Gastrocnemius medialis (tissue), 4 donors: Measurements from ENCODE around the gene GGT1. TPM values are rescaled to one million over a fixed set of nuclear protein-coding genes. Genes with fewer than 3 reads are reported as not detected.
"Not testable (repeated sequence)": the region's sequence is repeated elsewhere in the genome, so short reads cannot be mapped to it uniquely, and the experiment has no call there.

ENCODE experiments used
- ATAC-seq, 2 donors: fragments of 150-250 bp; one replicate each; pipeline ENCODE4 v1.9.1; 2016
- DNase-seq, 2 donors: peaks; one replicate each; pipeline ENCODE4 v3.0.0-alpha.2; 2019
- H3K27ac ChIP-seq, 4 donors: fragments of 200-600 bp; sonication (generic); 1 replicate in 1 of 4; 2 replicates in 3 of 4; pipeline ENCODE4 v1.5.1; 2016 to 2018; ENCODE audit warnings: mild to moderate bottlenecking in 2 of 4, moderate library complexity in 1 of 4
- H3K27me3 ChIP-seq, 3 donors: fragments of 200-600 bp; sonication (generic) in 2 of 3; 1 replicate in 1 of 3; 2 replicates in 2 of 3; pipeline versions ENCODE4 v1.5.1 to v1.6.0; 2016 to 2019; ENCODE audit warnings: mild to moderate bottlenecking in 1 of 3, moderate library complexity in 1 of 3
- H3K36me3 ChIP-seq, 2 donors: fragments of 200-600 bp; sonication (generic) in 1 of 2; one replicate each; pipeline ENCODE4 v1.5.1; 2017 to 2018
- H3K4me1 ChIP-seq, 2 donors: fragments of 200-600 bp; sonication (generic) in 1 of 2; one replicate each; pipeline ENCODE4 v1.5.1; 2016 to 2017; ENCODE audit warnings: mild to moderate bottlenecking in 2 of 2
- H3K4me3 ChIP-seq, 4 donors: fragments of 200-600 bp; sonication (generic) in 3 of 4; 1 replicate in 1 of 4; 2 replicates in 3 of 4; pipeline ENCODE4 v1.5.1; 2016 to 2019; ENCODE audit warnings: mild to moderate bottlenecking in 2 of 4
- H3K9me3 ChIP-seq, 3 donors: fragments of 200-600 bp; sonication (generic) in 2 of 3; 1 replicate in 1 of 3; 2 replicates in 2 of 3; pipeline ENCODE4 v1.5.1; 2016 to 2019
- POLR2A ChIP-seq, 2 donors: fragments of 450-650 bp; IDR thresholded peaks; one replicate each; pipeline ENCODE4 v1.6.1; 2017; ENCODE audit warnings: antibody characterized with exemption in 2 of 2, mild to moderate bottlenecking in 2 of 2, moderate library complexity in 2 of 2
- in situ Hi-C, 4 donors: fragments of 200-750 bp; cut with MboI; loops; one replicate each; pipeline versions ENCODE4 v1.15.0 to v1.8.0; 2017; ENCODE audit warnings: low sequenced_read_pairs in 4 of 4
- intact Hi-C: fragments of 100-400 bp; cut with DNase I; formaldehyde crosslinking; loops from one replicate; pipeline ENCODE4 v1.15.1; 2023; ENCODE audit warnings: low total_unique reads
- total RNA-seq, 4 donors: library from RNA; depleted of rRNA; stranded (reverse); fragments of >200 nt; gene quantifications; one replicate each; pipeline versions ENCODE4 v1.1.0 to v1.2.3, GENCODE V29; 2016
- TF ChIP-seq, protein P1 (sequence below), 5 experiments: fragments of 450-650 bp in 3 of 5; fragments of 200-600 bp in 2 of 5; sonication (generic) in 2 of 5; IDR thresholded peaks in 4 of 5; conservative IDR thresholded peaks in 1 of 5; 1 replicate in 4 of 5; 2 replicates in 1 of 5; pipeline ENCODE4 v1.5.1; 2016 to 2019; ENCODE audit warnings: antibody characterized with exemption in 5 of 5, mild to moderate bottlenecking in 3 of 5, moderate library complexity in 3 of 5

The GGT1 gene
- total RNA-seq, 4 donors from 2014 or later, result 0.29 to 1.3 (median 0.94) TPM

DNA sequence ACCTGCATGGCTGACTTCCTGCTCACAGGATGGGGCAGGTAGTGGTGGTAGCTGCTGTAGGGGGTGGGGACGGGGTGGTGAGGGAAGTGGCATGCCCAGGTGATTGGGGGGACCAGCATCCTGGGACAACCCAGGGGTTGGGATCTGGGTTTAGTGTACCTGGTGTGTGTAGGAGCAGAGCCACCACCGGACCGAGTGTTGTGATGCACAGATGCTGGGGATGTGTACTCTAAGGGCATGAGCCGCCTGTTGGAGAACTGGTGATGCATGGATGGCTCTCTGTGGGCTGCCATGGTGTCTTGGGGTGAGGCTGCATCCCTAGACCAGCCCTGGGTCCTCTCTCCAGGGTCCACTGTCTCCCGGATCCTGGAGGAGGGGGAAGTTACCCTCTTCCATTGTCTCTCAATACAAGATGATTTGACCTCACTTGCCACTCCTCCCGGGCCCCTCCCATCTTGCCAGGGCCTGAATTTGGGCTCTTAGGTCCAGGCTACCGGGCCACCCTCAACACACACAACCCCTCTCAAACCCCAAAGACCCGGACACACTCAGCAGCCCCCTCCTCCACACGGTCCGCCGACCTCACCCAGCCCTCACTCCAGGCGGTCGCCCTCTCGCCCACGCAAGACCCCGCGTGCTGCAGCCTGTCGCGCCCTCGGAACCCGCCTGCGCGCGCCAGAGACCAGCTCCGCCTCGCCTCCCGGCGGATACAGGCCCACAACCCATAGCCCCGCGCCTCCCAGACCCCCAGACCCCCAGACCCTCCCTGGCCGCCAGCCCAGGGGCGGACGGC is 10.7 kb upstream of the GGT1 start:
- no peak for DNase-seq
- in situ Hi-C loops, result no loop called here
- intact Hi-C loops, result no loop called here
- peak; percentile 17 to 29 for ATAC-seq
- Histone ChIP-seq H3K9me3 (no peaks in the 10 kb centered on the region), H3K27ac (peak overlapping the region; percentile 54 to 64 (median 63)), H3K27me3 (no peaks in the 10 kb centered on the region), H3K36me3 (no peaks in the 10 kb centered on the region), H3K4me1 (no peaks in the 10 kb centered on the region), H3K4me3 (peak overlapping the region; percentile 56 to 75 (median 62))
- TF ChIP-seq, protein P1, sequence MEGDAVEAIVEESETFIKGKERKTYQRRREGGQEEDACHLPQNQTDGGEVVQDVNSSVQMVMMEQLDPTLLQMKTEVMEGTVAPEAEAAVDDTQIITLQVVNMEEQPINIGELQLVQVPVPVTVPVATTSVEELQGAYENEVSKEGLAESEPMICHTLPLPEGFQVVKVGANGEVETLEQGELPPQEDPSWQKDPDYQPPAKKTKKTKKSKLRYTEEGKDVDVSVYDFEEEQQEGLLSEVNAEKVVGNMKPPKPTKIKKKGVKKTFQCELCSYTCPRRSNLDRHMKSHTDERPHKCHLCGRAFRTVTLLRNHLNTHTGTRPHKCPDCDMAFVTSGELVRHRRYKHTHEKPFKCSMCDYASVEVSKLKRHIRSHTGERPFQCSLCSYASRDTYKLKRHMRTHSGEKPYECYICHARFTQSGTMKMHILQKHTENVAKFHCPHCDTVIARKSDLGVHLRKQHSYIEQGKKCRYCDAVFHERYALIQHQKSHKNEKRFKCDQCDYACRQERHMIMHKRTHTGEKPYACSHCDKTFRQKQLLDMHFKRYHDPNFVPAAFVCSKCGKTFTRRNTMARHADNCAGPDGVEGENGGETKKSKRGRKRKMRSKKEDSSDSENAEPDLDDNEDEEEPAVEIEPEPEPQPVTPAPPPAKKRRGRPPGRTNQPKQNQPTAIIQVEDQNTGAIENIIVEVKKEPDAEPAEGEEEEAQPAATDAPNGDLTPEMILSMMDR (IDR thresholded peaks at IDR 0.05 in 4 of 5, conservative IDR thresholded peaks at IDR 0.05 in 1 of 5), result no peak
- no peak for TF ChIP-seq POLR2A (IDR thresholded peaks at IDR 0.05)

DNA sequence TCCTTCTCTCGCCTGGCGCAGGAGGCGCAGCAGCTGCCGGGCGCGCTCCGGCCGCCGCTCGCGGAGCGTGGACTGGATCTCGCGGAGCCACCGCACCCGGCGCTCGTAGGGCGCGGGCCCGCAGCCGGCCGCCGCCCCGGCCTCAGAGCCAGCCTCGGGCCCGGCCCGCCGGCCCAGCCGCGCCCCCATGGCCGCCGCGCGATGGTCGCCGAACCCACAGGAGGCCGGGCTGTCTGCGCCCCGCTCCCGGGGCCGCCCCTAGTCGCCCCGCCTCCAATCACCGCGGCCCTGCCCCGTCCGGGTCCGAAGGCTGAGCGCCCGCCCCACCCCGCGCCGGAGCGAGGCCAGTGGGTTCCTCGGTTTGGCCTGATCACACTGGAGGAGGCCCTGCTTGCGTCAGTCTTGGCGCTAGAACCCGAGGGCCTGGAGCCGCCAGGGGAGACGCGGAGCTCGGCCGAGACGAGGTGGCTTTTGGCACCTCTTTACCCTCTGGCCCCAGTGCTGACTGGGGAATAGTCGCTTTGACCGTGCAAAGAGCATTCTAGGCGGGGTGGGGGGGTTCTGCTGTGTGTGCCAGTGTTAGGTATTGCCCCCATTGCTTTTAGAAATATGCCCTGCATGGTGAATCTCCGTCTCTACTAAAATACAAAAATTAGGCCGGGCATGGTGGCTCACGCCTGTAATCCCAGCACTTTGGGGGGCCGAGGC is 10.0 kb upstream of the GGT1 start, which contains the start of gene LRRC75B:
TSS of gene LRRC75B (minus strand) at position 223 of the 708 bp plus-strand sequence. CDS start at position 189, 34 bp downstream.
- ATAC-seq, result peak; percentile 56 to 84
- TF ChIP-seq, protein P1 (IDR thresholded peaks at IDR 0.05 in 4 of 5, conservative IDR thresholded peaks at IDR 0.05 in 1 of 5), result no peak
- peak in 1 of 2 donors; percentile 37 for TF ChIP-seq POLR2A (IDR thresholded peaks at IDR 0.05)
- H3K4me3 ChIP-seq, result peak within 1 kb of the TSS; percentile 56 to 75 (median 62)
- DNase-seq, result peak; percentile 55 to 71
- no peaks in the 10 kb centered on the region for H3K4me1 ChIP-seq
- intact Hi-C loops, result loop anchor here (1.0 kb wide), 1 partner anchor 38 kb away; the partner anchor contains the start of genes GUCD1 and SNRPD3
- no peaks in the 10 kb centered on the region for H3K9me3 ChIP-seq
- no peaks in the 10 kb centered on the region for H3K36me3 ChIP-seq
- peak within 1 kb of the TSS; percentile 54 to 64 (median 64) for H3K27ac ChIP-seq
- H3K27me3 ChIP-seq, result no peaks in the 10 kb centered on the region
- in situ Hi-C loops, result no loop called here

DNA sequence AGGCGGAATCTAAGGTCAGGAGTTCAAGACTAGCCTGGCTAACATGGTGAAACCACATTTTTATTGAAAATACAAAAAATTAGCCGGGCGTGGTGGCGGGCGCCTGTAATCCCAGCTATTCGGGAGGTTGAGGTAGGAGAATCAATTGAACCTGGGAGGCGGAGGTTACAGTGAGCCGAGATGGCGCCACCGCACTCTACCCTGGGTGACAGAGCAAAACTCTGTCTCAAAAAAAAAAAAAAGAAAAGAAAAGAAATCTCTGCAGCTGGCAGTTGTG is 9.5 kb upstream of the GGT1 start:
- DNase-seq, H3K27me3 ChIP-seq, ATAC-seq, H3K4me1 ChIP-seq, H3K9me3 ChIP-seq, in situ Hi-C loops, H3K36me3 ChIP-seq: not testable (repeated sequence)
- Histone ChIP-seq H3K4me3 (peak overlapping the region; percentile 48 to 63 (median 58)), H3K27ac (peak overlapping the region; percentile 31 to 64 (median 56))
- intact Hi-C loops, result loop anchor here (1.0 kb wide), 1 partner anchor 38 kb away; the partner anchor contains the start of genes GUCD1 and SNRPD3

DNA sequence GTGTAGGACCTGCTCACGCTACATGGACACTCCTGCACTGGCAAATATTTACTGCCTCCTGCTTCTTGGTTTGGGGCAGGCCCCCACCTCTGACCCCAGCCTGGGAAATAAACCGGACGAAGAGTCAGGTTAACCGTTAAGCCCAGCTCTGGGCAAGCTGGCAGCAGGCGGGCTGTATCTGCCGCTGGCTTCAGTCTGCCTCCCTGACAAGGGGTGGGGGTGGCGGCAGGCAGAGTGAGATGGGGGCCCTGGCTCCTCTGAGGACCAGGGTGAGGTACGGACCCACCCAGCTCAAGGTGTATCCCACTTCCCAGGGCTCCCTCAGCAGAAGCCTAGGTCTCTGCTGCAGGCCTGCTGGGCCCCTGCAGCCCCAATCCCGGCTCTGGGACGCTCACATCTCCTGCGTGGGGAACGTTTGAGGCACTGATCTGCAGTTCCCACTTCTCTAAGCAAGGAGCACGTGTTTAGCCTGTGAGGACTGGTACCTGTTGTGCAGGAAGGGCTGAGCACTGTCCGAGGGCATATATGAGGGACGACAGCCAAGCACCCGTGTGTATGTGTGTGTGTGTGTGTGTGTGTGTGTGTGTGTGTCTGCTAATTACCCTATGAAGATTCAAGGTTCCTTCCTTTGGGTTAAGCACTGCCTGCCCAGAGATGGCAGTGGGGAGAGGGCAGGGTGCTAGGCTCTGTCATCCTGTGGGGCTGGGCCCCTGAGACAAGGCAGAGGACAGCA is 9.0 kb upstream of the GGT1 start:
- Histone ChIP-seq H3K27me3 (no peaks in the 10 kb centered on the region), H3K4me3 (no peak overlapping the region), H3K9me3 (no peaks in the 10 kb centered on the region), H3K36me3 (no peaks in the 10 kb centered on the region), H3K27ac (no peak overlapping the region), H3K4me1 (no peaks in the 10 kb centered on the region)
- DNase-seq, result no peak
- no peak for ATAC-seq
- intact Hi-C loops, result loop anchor here (1.0 kb wide), 1 partner anchor 39 kb away; the partner anchor contains the start of genes GUCD1 and SNRPD3
- in situ Hi-C loops, result no loop called here
- no peak for TF ChIP-seq POLR2A (IDR thresholded peaks at IDR 0.05)
- TF ChIP-seq, protein P1 (IDR thresholded peaks at IDR 0.05 in 4 of 5, conservative IDR thresholded peaks at IDR 0.05 in 1 of 5), result no peak
